ACC112 (cell line): ENCODE data around the gene FIBCD1.
"Not testable (repeated sequence)": the region's sequence is repeated elsewhere in the genome, so short reads cannot be mapped to it uniquely, and the experiment has no call there.

Experiments used
- H2AFZ ChIP-seq: fragments of 200-600 bp; sonication (generic); one replicate; pipeline ENCODE4 v1.6.0; 2017; ENCODE audit warnings: antibody characterized with exemption, low read length; ENCODE audit not compliant: unreplicated experiment
- H3K27ac ChIP-seq: fragments of 200-600 bp; sonication (generic); 2 replicates; pipeline ENCODE4 v1.5.1; 2014; ENCODE audit warnings: low read depth, mild to moderate bottlenecking, antibody characterized with exemption, low read length, moderate library complexity
- H3K27me3 ChIP-seq: fragments of 200-600 bp; sonication (generic); 2 replicates; pipeline ENCODE4 v1.6.1; 2014; ENCODE audit warnings: mild to moderate bottlenecking, antibody characterized with exemption, low read length, moderate library complexity, mixed read lengths; ENCODE audit not compliant: insufficient read depth
- H3K36me3 ChIP-seq: fragments of 200-600 bp; sonication (generic); 2 replicates; pipeline ENCODE4 v1.6.1; 2016; ENCODE audit warnings: mild to moderate bottlenecking, antibody characterized with exemption, low read length, moderate library complexity, mixed read lengths; ENCODE audit not compliant: insufficient read depth
- H3K4me1 ChIP-seq: fragments of 200-600 bp; sonication (generic); one replicate; pipeline ENCODE4 v1.6.1; 2016; ENCODE audit warnings: low read length, mixed read lengths; ENCODE audit not compliant: insufficient read depth, unreplicated experiment, control insufficient read depth
- H3K4me3 ChIP-seq: fragments of 200-600 bp; sonication (generic); 2 replicates; pipeline ENCODE4 v1.5.1; 2014; ENCODE audit warnings: mild to moderate bottlenecking, low read depth, low read length
- H3K79me2 ChIP-seq: fragments of 200-600 bp; sonication (generic); one replicate; pipeline ENCODE4 v1.6.0; 2016; ENCODE audit warnings: low read length; ENCODE audit not compliant: control insufficient read depth, unreplicated experiment, insufficient read depth

Gene FIBCD1

DNA sequence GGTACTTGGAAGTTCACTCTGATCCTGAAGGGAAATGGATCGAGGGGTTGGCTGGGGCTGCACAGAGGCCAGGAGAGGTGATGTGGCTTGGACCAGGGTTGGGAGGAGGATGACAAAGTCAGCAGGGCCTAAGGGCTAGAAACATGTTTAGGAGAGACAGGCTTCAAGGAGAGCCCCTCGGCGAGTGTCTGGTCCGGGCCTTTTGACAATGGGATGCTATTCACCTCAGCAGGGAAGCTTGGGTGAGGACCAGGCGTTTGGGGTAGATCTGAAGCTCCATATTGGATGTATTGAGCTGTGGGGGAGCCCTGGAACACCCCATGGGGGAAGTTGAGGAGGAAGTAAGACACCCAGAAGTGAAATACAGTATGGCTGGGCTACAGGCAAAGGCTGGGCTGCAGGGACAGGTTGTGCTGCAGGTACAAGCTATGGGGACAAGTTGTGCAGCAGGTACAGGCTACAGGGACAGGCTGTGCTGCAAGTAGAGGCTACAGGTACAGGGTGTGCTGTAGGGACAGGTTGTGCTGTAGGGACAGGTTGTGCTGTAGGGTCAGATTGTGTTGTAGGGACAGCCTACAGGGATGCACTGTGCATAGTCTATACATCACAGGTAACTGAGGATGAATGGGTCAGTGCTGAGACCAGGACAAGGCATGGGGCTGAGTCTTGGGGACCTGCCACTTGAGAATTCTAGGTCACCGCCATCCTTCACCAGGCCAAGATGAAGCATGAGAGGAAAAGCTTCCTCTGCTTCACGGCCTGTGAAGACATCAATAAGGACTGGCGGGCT, 22.7 kb upstream of the FIBCD1 start:
- Histone ChIP-seq H3K79me2 (no peaks in the 10 kb centered on the region), H3K27ac (no peak overlapping the region; the same call in 1 of the 2 replicates), H2AFZ (no peak overlapping the region), H3K36me3 (no peaks in the 10 kb centered on the region), H3K4me1 (peaks cover 13% of the 10 kb centered on the region), H3K4me3 (no peak overlapping the region), H3K27me3 (no peaks in the 10 kb centered on the region)

DNA sequence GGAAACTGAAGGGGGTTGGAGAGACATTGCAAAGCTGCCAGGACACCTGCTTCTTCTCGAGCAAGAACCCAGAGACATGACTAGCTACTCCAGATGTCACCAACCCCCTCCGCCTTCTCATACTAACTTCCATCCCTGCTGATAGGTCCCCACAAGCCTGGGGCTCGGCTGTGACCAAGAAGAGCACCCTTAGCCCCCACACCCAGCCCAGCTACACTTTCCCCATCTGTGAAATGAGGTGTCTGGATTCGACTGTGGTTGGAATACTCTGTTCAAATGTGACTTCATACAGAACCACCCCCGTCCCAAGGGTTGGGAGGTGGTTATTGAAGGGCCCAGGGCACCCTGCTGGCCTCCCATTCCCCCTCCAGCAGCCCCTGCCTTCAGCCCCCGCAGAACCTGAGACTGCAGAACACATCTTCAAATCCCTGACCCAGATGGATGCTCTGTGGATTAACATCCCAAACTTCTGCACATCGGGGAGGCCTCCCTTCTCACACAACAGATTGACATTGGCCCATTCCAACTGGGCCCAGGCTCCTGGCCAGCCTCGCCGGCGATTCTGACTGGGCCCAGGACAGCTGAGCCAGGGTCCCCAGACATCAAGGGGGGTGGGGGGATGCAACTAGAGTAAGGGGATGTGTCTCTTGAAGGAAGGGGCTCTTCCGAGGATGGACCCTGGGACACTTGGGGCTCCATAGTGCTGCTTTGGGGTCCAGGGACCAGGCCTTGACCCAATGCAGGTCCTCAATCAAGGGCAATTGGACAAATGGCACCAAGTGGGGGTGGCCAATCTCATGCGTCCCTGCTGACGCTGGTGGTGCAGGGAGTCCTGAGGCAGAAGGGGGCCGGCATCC, 21.7 kb upstream of the FIBCD1 start:
- Histone ChIP-seq H2AFZ (no peak overlapping the region), H3K27me3 (peaks cover 7% of the 10 kb centered on the region; the same call in 1 of the 2 replicates), H3K79me2 (no peaks in the 10 kb centered on the region), H3K4me3 (no peak overlapping the region), H3K36me3 (no peaks in the 10 kb centered on the region), H3K27ac (no peak overlapping the region), H3K4me1 (peaks cover 13% of the 10 kb centered on the region)

- Histone ChIP-seq H3K27ac (no peak overlapping the region), H3K27me3 (peaks cover 10% of the 10 kb centered on the region; the same call in 1 of the 2 replicates), H2AFZ (no peak overlapping the region), H3K4me1 (peaks cover 13% of the 10 kb centered on the region), H3K79me2 (no peaks in the 10 kb centered on the region), H3K36me3 (no peaks in the 10 kb centered on the region), H3K4me3 (no peak overlapping the region)
Measured at GRCh38 chr9:130959809-130960334, 20.8 kb upstream of the FIBCD1 start.

GRCh38 chr9:130958564-130958963, 19.5 kb upstream of the FIBCD1 start:
- H3K36me3 ChIP-seq, H3K4me3 ChIP-seq, H3K27ac ChIP-seq, H3K27me3 ChIP-seq, H2AFZ ChIP-seq, H3K79me2 ChIP-seq: not testable (repeated sequence)
- peaks cover 13% of the 10 kb centered on the region for H3K4me1 ChIP-seq

- Histone ChIP-seq H3K27me3 (peaks cover 16% of the 10 kb centered on the region), H3K36me3 (no peaks in the 10 kb centered on the region), H3K79me2 (no peaks in the 10 kb centered on the region)
Measured at GRCh38 chr9:130957451-130958203, 18.6 kb upstream of the FIBCD1 start.

DNA sequence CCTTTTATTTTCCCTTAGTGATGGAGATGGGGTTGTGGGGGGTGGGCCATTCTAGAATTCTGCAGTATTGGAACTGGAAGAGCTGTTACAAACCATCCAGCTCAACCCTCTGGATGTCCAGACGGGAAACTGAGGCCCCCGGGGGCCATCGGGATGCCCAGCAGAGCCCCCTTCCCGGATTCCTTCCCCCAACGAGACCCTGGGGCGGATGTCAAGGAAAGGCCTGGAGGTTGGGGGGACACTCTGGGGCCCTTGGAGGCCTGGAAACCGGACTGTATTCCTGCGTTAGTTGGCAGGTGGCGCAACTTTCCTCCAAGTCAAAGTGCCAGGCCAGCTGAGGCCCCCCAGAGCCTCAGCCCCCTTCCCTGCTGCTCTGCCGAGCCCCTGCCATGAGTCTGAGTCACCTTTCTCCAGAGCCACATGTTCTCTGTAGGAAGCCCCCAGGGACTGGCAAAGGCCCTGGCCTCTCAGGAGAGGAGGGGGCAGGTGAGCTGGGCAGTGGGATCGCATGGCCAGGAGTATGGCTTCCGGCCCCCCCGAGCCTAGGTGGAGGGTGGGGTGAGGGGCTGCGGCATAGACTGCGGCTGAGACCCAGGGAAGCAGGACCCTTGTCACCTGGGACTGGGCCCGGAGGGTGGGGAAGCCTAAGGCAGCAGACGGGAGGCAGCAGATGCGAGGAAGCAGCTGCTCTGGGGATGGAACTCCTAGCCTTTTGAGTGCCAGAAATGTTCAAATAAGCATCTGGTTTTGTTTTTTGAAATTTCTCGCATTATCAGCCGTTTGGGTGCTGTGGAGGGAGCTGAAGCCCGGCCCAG, 17.8 kb upstream of the FIBCD1 start:
- Histone ChIP-seq H2AFZ (no peak overlapping the region), H3K36me3 (no peaks in the 10 kb centered on the region), H3K27me3 (peaks cover 23% of the 10 kb centered on the region), H3K27ac (no peak overlapping the region), H3K79me2 (no peaks in the 10 kb centered on the region), H3K4me3 (no peak overlapping the region), H3K4me1 (peaks cover under 1% of the 10 kb centered on the region)

More at GRCh38 chr9:130957451-130958203, 18.6 kb upstream of the FIBCD1 start:
- no peak overlapping the region for H2AFZ ChIP-seq
- H3K4me3 ChIP-seq, result no peak overlapping the region
- H3K27ac ChIP-seq, result no peak overlapping the region
- peaks cover 8% of the 10 kb centered on the region for H3K4me1 ChIP-seq

GRCh38 chr9:130955947-130956621, 17.0 kb upstream of the FIBCD1 start:
- Histone ChIP-seq H3K79me2 (no peaks in the 10 kb centered on the region), H3K4me3 (no peak overlapping the region), H3K27ac (no peak overlapping the region)

DNA sequence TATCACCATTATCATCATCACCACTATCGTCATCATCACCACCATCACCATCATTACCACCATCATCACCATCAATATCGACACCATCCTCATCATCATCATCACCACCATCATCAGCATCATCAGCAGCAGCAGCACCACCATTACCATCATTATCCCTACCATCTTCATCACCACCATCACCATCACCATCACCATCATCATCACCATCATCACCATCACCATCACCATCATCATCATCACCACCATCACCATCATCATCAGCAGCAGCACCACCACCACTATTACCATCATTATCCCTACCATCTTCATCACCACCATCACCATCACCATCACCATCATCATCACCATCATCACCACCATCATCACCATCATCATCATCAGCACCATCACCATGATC, 15.9 kb upstream of the FIBCD1 start:
- H3K79me2 ChIP-seq, H3K36me3 ChIP-seq, H3K4me1 ChIP-seq, H2AFZ ChIP-seq, H3K4me3 ChIP-seq, H3K27ac ChIP-seq: not testable (repeated sequence)
- peaks cover 39% of the 10 kb centered on the region for H3K27me3 ChIP-seq

More at GRCh38 chr9:130955947-130956621, 17.0 kb upstream of the FIBCD1 start:
- no peaks in the 10 kb centered on the region for H3K4me1 ChIP-seq
- H3K36me3 ChIP-seq, result no peaks in the 10 kb centered on the region
- peaks cover 28% of the 10 kb centered on the region for H3K27me3 ChIP-seq
- no peak overlapping the region for H2AFZ ChIP-seq

DNA sequence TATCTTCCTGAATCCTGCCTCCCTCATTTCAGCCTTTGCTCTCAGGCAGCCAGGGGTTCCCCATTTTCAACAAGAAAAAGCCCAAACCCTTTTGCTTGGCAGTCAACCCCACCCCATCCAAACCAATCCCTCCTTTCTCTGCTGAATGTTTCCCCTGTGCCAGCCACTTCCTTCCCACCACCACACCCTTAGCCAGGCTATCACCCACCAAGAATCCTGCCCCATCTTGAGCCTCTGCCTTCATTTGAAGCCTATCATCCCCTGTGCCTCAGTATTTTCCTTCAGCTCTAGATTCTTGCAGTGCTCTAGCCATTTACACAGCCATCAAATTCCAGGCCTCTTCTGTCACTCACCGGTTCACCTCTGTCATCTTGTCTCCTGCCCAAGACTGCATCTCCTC, 15.3 kb upstream of the FIBCD1 start:
- Histone ChIP-seq H3K27me3 (peaks cover 46% of the 10 kb centered on the region), H3K27ac (no peak overlapping the region), H2AFZ (no peak overlapping the region)

More for the DNA sequence above, 15.3 kb upstream of the FIBCD1 start:
- Histone ChIP-seq H3K36me3 (no peaks in the 10 kb centered on the region), H3K4me3 (no peak overlapping the region), H3K79me2 (no peaks in the 10 kb centered on the region), H3K4me1 (no peaks in the 10 kb centered on the region)
